Skeletal muscle tissue (tissue), 4 donors: ENCODE measurements around the gene CFAP299. TPM values are rescaled to one million over a fixed set of nuclear protein-coding genes. Genes with fewer than 3 reads are reported as not detected.

Experiments used
- H3K27ac ChIP-seq: one replicate; pipeline ENCODE4 v1.7.0; 2013; ENCODE audit warnings: mild to moderate bottlenecking, low read depth, low read length, inconsistent platforms
- H3K27me3 ChIP-seq, 3 donors: one replicate each; pipeline ENCODE4 v1.7.0; 2013; ENCODE audit warnings: low read length in 3 of 3; ENCODE audit not compliant: control insufficient read depth in 3 of 3, insufficient read depth in 3 of 3
- H3K36me3 ChIP-seq, 3 donors: one replicate each; pipeline ENCODE4 v1.7.0; 2013; ENCODE audit warnings: low read length in 3 of 3; ENCODE audit not compliant: control insufficient read depth in 3 of 3, insufficient read depth in 3 of 3
- H3K4me1 ChIP-seq, 3 donors: one replicate each; pipeline ENCODE4 v1.7.0; 2013; ENCODE audit warnings: low read length in 3 of 3, mild to moderate bottlenecking in 3 of 3; ENCODE audit not compliant: control insufficient read depth in 3 of 3, insufficient read depth in 3 of 3
- H3K4me3 ChIP-seq, 3 donors: one replicate each; pipeline ENCODE4 v1.7.0; 2013; ENCODE audit warnings: low read length in 3 of 3
- H3K9ac ChIP-seq, 3 donors: one replicate each; pipeline ENCODE4 v1.7.0; 2013; ENCODE audit warnings: low read length in 3 of 3, mild to moderate bottlenecking in 3 of 3, moderate library complexity in 2 of 3, low read depth in 1 of 3
- H3K9me3 ChIP-seq, 3 donors: one replicate each; pipeline ENCODE4 v1.7.0; 2013; ENCODE audit warnings: low read length in 3 of 3; ENCODE audit not compliant: control insufficient read depth in 3 of 3
- total RNA-seq: library from RNA; depleted of rRNA; stranded (reverse); fragments of >200 nt; gene quantifications from one replicate; pipeline ENCODE4 v1.2.3, GENCODE V29; 2014
- donor health status: Osteomylitis.

The CFAP299 gene
- total RNA-seq, 1 donor from 2014 or later, result 0.52 TPM

DNA sequence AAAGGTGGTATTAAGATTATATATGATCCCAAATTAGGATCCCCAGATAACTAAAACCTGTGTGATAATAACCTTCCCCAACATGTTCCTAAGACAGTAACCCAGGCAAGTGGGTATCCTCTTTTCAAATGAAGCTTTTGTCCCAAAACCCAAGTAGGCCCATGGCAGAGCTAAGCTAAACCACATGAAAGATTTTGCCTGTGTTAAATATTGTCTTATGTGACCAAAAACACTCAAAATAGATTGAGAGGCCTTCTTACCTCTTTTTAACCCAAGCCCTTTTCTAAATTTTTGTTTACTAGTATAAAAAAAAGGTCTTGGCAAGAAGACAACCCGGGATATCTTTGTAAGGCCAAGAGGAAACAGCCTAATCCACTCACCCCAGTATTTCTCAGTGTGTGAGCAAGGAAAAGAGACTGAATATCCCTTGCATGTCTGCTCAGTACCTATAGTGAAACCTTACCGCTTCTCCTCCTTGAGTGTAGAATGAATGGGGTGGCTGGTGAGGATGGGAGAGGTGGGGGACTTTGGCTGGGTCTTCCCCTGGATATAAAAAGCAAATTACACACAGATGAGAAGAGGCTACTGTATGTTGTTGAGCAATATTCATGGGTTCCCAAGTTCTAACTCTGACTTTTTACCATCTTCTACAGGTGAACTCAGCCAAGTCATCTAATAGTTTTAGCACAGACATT is 506.2 kb downstream of the CFAP299 start:
- Histone ChIP-seq H3K4me1 (no peaks in the 10 kb centered on the region), H3K9me3 (peaks cover 0 to 2% (median 0%) of the 10 kb centered on the region in 3 donors), H3K4me3 (no peak overlapping the region), H3K27ac (no peak overlapping the region), H3K9ac (no peak overlapping the region), H3K36me3 (no peaks in the 10 kb centered on the region), H3K27me3 (no peaks in the 10 kb centered on the region)

DNA sequence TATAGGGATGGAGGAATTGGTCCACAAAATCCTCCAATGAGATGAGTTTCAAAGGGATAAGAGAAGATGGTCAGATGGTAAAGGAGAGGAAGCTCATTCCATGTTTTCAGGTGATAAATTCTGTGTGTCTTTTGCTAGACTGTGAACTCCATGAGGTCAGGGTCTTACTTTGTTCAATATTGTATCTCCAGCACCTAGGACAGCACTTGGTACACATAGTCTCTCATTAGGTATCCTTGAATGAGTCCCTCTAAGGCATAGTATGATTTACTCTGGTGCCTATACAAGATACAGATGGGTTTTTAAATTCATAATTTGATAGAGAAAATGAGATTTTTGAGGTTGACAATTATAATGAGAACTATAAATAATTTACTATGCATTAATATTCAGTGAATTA is 510.7 kb downstream of the CFAP299 start:
- H3K4me1 ChIP-seq, result no peaks in the 10 kb centered on the region
- H3K9me3 ChIP-seq, result peaks cover 0 to 4% (median 0%) of the 10 kb centered on the region in 3 donors
- H3K27ac ChIP-seq, result no peak overlapping the region
- no peak overlapping the region for H3K4me3 ChIP-seq
- no peaks in the 10 kb centered on the region for H3K36me3 ChIP-seq
- H3K27me3 ChIP-seq, result no peaks in the 10 kb centered on the region
- no peak overlapping the region for H3K9ac ChIP-seq

DNA sequence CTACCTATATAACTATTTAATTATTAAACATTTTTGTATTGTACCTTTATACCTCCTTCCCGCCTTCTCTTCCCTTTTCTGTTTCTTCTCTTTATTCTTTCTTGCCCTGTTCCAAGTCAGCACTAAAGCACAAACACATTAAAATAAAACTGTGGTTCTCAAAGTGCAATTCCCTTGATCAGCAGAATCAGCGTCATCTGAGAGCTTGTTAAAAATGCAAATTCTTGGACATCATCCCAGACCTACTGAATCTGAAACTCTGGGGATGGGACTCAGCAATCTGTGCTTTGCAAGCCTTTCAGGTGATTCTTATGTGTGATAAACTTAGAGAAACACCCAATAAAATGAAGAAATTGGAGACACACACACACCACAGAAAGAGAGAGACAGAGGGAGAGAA is 516.5 kb downstream of the CFAP299 start:
- Histone ChIP-seq H3K27me3 (no peaks in the 10 kb centered on the region), H3K36me3 (no peaks in the 10 kb centered on the region), H3K9ac (no peak overlapping the region), H3K9me3 (peaks cover 0 to 1% (median 0%) of the 10 kb centered on the region in 3 donors), H3K4me1 (no peaks in the 10 kb centered on the region), H3K4me3 (no peak overlapping the region), H3K27ac (no peak overlapping the region)

DNA sequence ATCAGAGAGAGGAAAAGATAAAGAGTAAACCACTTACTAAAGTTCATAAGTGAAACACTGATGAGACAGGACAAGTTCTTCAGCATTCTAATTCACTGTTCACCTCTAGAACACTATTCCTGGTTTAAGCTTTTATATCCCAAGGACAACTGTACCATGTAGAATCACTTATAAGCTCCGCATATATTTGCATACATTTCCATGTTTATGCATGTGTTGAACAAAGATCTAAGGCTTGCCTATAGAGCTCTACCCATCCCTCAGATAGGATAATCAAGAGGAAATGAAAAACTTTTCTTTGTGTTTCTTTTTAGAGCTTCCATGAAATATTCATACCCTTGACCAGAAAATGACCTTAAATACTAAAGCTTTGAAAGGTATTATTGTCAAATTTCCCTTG is 538.0 kb downstream of the CFAP299 start:
- no peak overlapping the region for H3K9ac ChIP-seq
- H3K9me3 ChIP-seq, result no peaks in the 10 kb centered on the region
- H3K27ac ChIP-seq, result no peak overlapping the region
- H3K36me3 ChIP-seq, result no peaks in the 10 kb centered on the region
- no peaks in the 10 kb centered on the region for H3K4me1 ChIP-seq
- H3K27me3 ChIP-seq, result no peaks in the 10 kb centered on the region
- no peak overlapping the region for H3K4me3 ChIP-seq

DNA sequence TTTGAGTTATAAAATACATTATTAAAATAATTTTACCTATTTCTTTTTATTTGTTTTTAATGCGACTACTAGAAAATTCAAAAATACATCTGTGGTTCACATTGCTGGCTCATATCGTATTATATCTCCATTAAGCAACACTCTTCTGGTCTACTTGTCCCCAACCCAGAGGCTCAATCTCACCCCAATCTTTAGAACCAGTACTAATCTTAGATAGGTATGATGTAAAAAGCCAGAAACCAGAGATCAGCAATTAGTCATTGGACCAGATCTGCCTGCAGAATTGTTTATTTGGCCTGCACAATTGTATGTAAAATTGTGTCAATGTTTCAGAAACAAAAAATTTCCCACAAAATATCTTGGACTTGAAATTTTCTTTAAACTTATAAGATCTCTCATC is 539.4 kb downstream of the CFAP299 start:
- no peak overlapping the region for H3K4me3 ChIP-seq
- no peak overlapping the region for H3K27ac ChIP-seq
- H3K27me3 ChIP-seq, result no peaks in the 10 kb centered on the region
- H3K4me1 ChIP-seq, result no peaks in the 10 kb centered on the region
- no peaks in the 10 kb centered on the region for H3K36me3 ChIP-seq
- no peak overlapping the region for H3K9ac ChIP-seq
- no peaks in the 10 kb centered on the region for H3K9me3 ChIP-seq

DNA sequence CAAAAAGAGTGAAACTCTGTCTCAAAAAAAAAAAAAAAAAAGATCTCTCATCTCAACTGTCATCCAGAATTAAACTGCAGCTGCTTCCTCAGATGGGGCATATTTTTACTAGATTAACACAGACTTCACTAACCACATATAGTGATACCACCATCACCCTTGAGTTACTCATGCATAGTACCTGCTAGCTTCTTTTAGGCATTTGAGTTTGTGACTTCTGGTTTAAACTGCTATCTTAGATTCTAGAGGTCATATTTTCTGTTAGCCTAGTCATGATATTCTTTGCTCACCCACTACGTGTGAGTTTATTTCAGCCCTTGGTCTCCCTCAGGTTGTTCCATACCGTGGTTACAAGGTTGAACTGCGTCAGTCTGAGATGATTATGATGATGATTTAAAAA is 540.1 kb downstream of the CFAP299 start:
- Histone ChIP-seq H3K36me3 (no peaks in the 10 kb centered on the region), H3K4me3 (no peak overlapping the region), H3K9me3 (no peaks in the 10 kb centered on the region), H3K9ac (no peak overlapping the region), H3K27ac (no peak overlapping the region), H3K27me3 (no peaks in the 10 kb centered on the region), H3K4me1 (no peaks in the 10 kb centered on the region)

DNA sequence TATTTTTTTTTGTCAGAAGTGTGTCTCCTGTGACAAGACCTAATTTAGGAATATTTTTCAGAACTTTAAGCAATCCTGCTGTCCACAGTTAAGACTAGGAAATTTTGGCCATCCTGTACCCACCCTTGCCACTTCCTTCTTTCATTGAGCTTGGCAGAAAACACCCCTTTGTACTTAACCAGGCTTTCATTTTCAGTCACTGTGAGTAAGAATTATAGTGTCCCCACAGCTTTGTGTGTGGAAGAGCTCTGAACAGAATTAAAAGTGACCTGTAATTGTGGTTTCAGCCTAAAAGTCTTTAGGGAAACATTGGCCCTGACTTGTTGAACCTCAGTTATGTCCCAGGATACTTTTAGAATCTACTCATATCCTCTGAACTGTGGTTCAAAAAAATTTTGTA is 541.3 kb downstream of the CFAP299 start:
- H3K4me3 ChIP-seq, result no peak overlapping the region
- no peaks in the 10 kb centered on the region for H3K27me3 ChIP-seq
- H3K36me3 ChIP-seq, result no peaks in the 10 kb centered on the region
- H3K4me1 ChIP-seq, result no peaks in the 10 kb centered on the region
- H3K9ac ChIP-seq, result no peak overlapping the region
- no peak overlapping the region for H3K27ac ChIP-seq
- no peaks in the 10 kb centered on the region for H3K9me3 ChIP-seq

DNA sequence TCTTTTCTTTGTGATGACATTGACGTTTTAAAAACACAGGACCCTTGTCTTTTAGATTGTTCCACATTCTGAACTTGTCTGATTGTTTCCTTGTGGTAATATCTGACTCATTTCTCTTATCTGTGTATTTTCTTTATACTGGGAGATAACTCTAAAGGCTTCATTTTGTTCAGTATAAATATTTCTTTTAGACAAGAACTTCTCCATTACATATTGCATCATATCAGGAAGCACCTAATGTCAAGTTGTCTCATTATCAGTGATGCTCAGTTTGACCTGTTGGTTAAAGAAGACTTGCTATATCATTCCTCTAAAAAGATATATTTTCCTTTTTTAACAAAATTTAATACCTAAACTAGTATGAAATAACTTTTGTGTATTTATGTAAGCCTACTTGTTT is 542.7 kb downstream of the CFAP299 start:
- no peaks in the 10 kb centered on the region for H3K9me3 ChIP-seq
- no peak overlapping the region for H3K4me3 ChIP-seq
- H3K4me1 ChIP-seq, result no peaks in the 10 kb centered on the region
- H3K36me3 ChIP-seq, result no peaks in the 10 kb centered on the region
- H3K9ac ChIP-seq, result no peak overlapping the region
- H3K27ac ChIP-seq, result no peak overlapping the region
- no peaks in the 10 kb centered on the region for H3K27me3 ChIP-seq

DNA sequence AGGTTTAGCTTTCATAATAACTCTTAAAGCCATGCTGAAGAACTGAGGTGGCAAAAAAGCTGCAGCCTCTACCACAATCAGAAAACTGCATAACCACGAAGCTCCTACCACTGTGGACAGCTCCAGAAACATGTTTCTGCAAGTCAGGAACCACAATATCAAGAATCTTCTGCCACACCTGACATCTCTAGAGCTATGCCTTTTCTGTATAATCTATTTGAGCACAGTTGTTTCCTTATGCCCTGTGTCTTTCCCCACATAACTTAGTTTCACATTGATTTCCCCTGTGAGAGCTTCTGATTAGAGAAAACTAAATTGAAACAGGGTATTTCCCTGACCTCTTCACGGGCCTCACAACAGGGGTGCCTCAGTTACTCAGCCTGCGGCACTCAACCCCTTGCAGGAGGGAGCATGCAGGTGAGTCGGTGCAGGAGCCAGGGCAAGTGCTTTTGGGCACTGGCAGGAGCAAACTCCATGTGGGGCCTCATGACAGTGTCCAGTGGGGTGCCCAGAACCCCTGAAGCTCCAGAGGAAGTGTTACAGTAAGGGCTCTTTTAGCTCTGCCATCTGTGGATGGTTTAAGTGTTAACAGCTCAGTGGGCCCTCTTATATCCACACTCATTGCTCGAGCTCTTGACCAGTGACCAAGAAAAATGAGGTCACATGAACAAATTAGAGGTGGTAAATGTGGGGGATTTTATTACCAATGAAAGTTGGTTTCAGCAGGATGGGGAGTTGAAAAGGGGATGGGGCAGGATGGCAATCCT is 562.2 kb downstream of the CFAP299 start:
- no peaks in the 10 kb centered on the region for H3K4me1 ChIP-seq
- H3K4me3 ChIP-seq, result no peak overlapping the region
- no peak overlapping the region for H3K27ac ChIP-seq
- H3K9ac ChIP-seq, result no peak overlapping the region
- H3K27me3 ChIP-seq, result no peaks in the 10 kb centered on the region
- H3K9me3 ChIP-seq, result no peaks in the 10 kb centered on the region
- no peaks in the 10 kb centered on the region for H3K36me3 ChIP-seq

DNA sequence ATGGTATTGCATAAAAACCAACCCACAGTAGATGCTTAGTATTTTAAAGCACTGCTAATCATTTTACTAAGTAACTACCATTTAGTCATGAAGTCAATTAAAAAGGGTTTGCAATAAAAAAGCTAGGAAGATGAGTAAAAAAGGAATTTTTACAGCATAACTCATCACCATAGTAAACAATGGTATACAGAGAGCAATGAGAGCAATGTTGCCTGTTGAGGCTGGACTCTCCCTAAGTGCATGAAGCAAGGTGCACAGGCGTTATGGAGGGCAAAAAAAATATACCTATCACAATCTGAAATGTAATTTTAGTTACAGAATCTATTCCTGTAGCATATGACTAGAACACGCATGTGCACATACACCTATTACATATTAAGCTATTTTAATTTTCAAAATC is 565.4 kb downstream of the CFAP299 start:
- Histone ChIP-seq H3K27ac (no peak overlapping the region), H3K36me3 (no peaks in the 10 kb centered on the region), H3K27me3 (no peaks in the 10 kb centered on the region), H3K4me1 (no peaks in the 10 kb centered on the region), H3K9me3 (no peaks in the 10 kb centered on the region), H3K9ac (no peak overlapping the region), H3K4me3 (no peak overlapping the region)
